ENCODE results near the gene FAM53B.

DNA sequence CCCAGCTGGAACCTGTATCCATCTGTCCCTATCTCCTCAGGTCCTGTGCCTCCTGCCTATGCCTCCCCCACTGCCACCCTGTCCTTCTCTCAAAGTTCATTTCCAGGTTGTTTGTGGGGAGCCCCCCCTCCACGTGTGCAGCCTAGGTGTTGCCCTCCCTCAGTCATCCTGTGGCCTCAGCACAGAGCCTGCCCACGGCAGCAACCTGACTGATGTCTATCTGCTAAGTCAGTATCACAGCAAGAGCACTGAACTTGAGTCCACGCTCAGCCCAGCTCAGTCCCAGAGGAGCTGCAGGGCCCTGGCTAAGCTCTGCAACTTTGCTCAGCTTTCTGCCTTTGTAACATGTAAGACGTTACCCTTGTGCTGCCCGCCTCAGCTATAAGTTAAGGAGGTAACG is 28.7 kb downstream of the FAM53B start:
- TF ChIP-seq EZH2 (IDR thresholded peaks at IDR 0.05; ENCODE audit: insufficient read depth, poor library complexity, severe bottlenecking) (no peak), EZH2phosphoT487 (IDR thresholded peaks at IDR 0.05; ENCODE audit: insufficient read depth, low read depth) (no peak)
